Keratinocyte (primary cell): ENCODE measurements around the gene DPH2.

Source experiments
- CTCF ChIP-seq, 3 experiments: IDR thresholded peaks in 1 of 3; conservative IDR thresholded peaks in 1 of 3; optimal IDR thresholded peaks in 1 of 3; 2 replicates in 2 of 3; 3 replicates in 1 of 3; pipeline versions ENCODE3 to v1.5.1; 2011; ENCODE audit warnings: low read length in 3 of 3, mild to moderate bottlenecking in 3 of 3, moderate library complexity in 2 of 3, control low read depth in 1 of 3, inconsistent platforms in 1 of 3; ENCODE audit not compliant: insufficient read depth in 2 of 3; ENCODE audit errors: extremely low read depth in 1 of 3
- EZH2 ChIP-seq: IDR thresholded peaks from one replicate; pipeline ENCODE4 v1.6.1; 2012; ENCODE audit warnings: inconsistent platforms, mild to moderate bottlenecking, low read length, moderate library complexity

- no peak for TF ChIP-seq CTCF (optimal IDR thresholded peaks at IDR 0.05 in 1 of 3, IDR thresholded peaks at IDR 0.05 in 1 of 3, conservative IDR thresholded peaks at IDR 0.05 in 1 of 3; ENCODE audit: extremely low read depth in 1 of 3, insufficient read depth in 2 of 3, low read length in 3 of 3)
- TF ChIP-seq EZH2, result no peak
Measured at GRCh38 chr1:43981135-43981491, 11.3 kb downstream of the DPH2 start.
